ENCODE measurements around the gene HCFC2. TPM values are rescaled to one million over a fixed set of nuclear protein-coding genes. Genes with fewer than 3 reads are reported as not detected.

HCFC2 gene
- total and polyA plus RNA-seq, 9 of the 15 experiments (the other 6 are each of a cell fraction or from before 2014, with no cell fraction given): 1.2 to 6.5 (median 3.8) TPM

GRCh38 chr12:104073699-104074098 lies 9.4 kb downstream of the HCFC2 start:
- Histone ChIP-seq H3K4me3 (no peak overlapping the region), H3K9me3 (replicated peaks; ENCODE audit: control insufficient read depth, insufficient read depth, low read depth, low read length) (no peaks in the 10 kb centered on the region; the same call in 1 of the 2 replicates), H3K9me1 (ENCODE audit: control insufficient read depth, insufficient read depth, low read length) (no peaks in the 10 kb centered on the region), H4K20me1 (replicated peaks; ENCODE audit: control insufficient read depth, insufficient read depth, low read length) (no peaks in the 10 kb centered on the region), H3K36me3 (ENCODE audit: control insufficient read depth, insufficient read depth, low read length) (0 out of 3 replicates have a peak, but pooled peaks cover 3% of the 10 kb centered on the region), H3K4me1 (replicated peaks in 1 of 2; ENCODE audit: control insufficient read depth in 2 of 2, insufficient read depth in 2 of 2, low read length in 2 of 2) (no peaks in the 10 kb centered on the region), H3K27ac (ENCODE audit: extremely low read depth, low read depth, low read length) (no peak overlapping the region), H2AFZ (ENCODE audit: low read depth, low read length) (no peak overlapping the region), H3K79me2 (ENCODE audit: control insufficient read depth, insufficient read depth, low read length) (no peaks in the 10 kb centered on the region), H3K4me2 (ENCODE audit: insufficient read depth, low read length) (no peak overlapping the region), H3K27me3 (ENCODE audit: control insufficient read depth in 2 of 2, insufficient read depth in 2 of 2, low read length in 2 of 2) (no peaks in the 10 kb centered on the region), H3K9ac (ENCODE audit: insufficient read depth in 1 of 2, low read depth in 2 of 2, low read length in 2 of 2) (no peak overlapping the region)
- ChIA-PET CTCF (ENCODE audit: low intra/inter-chr PET ratio) (no interaction called here), POLR2A (interaction anchor here (0.6 kb wide), 1 partner anchor 198 kb away, joined by 4 read pairs; no protein-coding TSS in a partner anchor)
- BruUV-seq (replicated peaks): no TSS peak
- intact Hi-C loops (cut with micrococcal nuclease): no loop called here
- ATAC-seq (no peak), DNase-seq (ENCODE audit: extremely low read depth in 1 of 4, low spot score in 3 of 4) (no peak), FAIRE-seq (no peak)
- in situ Hi-C loops (cut with MboI): no loop called here
- no peak for TF ChIP-seq MLX (CRISPR knock-in tag; conservative IDR thresholded peaks at IDR 0.05)
- TF ChIP-seq GMEB1 (CRISPR knock-in tag; IDR thresholded peaks at IDR 0.05): no peak
- TF ChIP-seq ZBTB40 (IDR thresholded peaks at IDR 0.05): peak; percentile 90
- TF ChIP-seq ZBTB40 (CRISPR knock-in tag; IDR thresholded peaks at IDR 0.05): peak; percentile 73
- no peak for TF ChIP-seq FOSL1 (tag; conservative IDR thresholded peaks at IDR 0.05)
- 91% methylated on average over 1 of the region's 1 CpG for WGBS (ENCODE audit: insufficient coverage, low coverage, missing lambda C conversion rate)
